ENCODE measurements around the gene ZSWIM8.

GRCh38 chr10:73838008-73838567, 52.7 kb downstream of the ZSWIM8 start:
- TF ChIP-seq CTCF (IDR thresholded peaks at IDR 0.05) (no peak), EP300 (IDR thresholded peaks at IDR 0.05) (no peak), POLR2A (IDR thresholded peaks at IDR 0.05) (no peak), POLR2AphosphoS5 (IDR thresholded peaks at IDR 0.05) (no peak)
